Retinal pigment epithelial cell (primary cell): ENCODE measurements around the gene PIK3R5.

Experiments
- DNase-seq: peaks from one replicate; pipeline ENCODE4 v3.0.0-alpha.2; 2010; ENCODE audit warnings: low read depth
- H3K4me3 ChIP-seq: 2 replicates; pipeline ENCODE4 v1.5.1; 2011; ENCODE audit warnings: mild to moderate bottlenecking, low read length, control low read depth, moderate library complexity
- TF ChIP-seq, protein P1 (sequence below): conservative IDR thresholded peaks from 2 replicates; pipeline ENCODE4 v1.5.1; 2011; ENCODE audit warnings: low read depth, low read length, control low read depth, inconsistent platforms

PIK3R5 gene

GRCh38 chr17:8896641-8897635 lies 68.6 kb downstream of the PIK3R5 start:
- no peak for DNase-seq
- TF ChIP-seq, protein P1, sequence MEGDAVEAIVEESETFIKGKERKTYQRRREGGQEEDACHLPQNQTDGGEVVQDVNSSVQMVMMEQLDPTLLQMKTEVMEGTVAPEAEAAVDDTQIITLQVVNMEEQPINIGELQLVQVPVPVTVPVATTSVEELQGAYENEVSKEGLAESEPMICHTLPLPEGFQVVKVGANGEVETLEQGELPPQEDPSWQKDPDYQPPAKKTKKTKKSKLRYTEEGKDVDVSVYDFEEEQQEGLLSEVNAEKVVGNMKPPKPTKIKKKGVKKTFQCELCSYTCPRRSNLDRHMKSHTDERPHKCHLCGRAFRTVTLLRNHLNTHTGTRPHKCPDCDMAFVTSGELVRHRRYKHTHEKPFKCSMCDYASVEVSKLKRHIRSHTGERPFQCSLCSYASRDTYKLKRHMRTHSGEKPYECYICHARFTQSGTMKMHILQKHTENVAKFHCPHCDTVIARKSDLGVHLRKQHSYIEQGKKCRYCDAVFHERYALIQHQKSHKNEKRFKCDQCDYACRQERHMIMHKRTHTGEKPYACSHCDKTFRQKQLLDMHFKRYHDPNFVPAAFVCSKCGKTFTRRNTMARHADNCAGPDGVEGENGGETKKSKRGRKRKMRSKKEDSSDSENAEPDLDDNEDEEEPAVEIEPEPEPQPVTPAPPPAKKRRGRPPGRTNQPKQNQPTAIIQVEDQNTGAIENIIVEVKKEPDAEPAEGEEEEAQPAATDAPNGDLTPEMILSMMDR = no peak
- H3K4me3 ChIP-seq = no peak overlapping the region

DNA sequence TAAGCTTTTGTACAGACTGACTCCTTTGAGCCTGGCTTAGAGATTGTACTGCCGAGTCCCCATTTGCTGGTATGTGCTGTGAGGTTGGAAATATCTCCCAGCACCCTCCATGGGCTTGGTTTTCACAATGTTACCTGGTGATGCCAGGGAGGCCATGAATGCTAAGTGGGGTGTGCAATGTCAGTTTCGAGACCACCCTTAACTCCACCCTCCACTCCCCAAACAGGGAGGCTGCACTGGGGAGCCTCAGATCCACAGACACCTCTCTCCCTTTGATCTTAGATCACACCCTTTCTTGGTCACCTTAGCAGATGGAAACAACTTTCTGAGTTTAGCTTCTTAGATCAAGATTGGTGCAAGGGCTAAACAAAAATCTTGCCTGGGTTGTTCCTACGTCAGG lies 69.4 kb downstream of the PIK3R5 start:
- H3K4me3 ChIP-seq = no peak overlapping the region
- TF ChIP-seq, protein P1 = no peak
- no peak for DNase-seq

DNA sequence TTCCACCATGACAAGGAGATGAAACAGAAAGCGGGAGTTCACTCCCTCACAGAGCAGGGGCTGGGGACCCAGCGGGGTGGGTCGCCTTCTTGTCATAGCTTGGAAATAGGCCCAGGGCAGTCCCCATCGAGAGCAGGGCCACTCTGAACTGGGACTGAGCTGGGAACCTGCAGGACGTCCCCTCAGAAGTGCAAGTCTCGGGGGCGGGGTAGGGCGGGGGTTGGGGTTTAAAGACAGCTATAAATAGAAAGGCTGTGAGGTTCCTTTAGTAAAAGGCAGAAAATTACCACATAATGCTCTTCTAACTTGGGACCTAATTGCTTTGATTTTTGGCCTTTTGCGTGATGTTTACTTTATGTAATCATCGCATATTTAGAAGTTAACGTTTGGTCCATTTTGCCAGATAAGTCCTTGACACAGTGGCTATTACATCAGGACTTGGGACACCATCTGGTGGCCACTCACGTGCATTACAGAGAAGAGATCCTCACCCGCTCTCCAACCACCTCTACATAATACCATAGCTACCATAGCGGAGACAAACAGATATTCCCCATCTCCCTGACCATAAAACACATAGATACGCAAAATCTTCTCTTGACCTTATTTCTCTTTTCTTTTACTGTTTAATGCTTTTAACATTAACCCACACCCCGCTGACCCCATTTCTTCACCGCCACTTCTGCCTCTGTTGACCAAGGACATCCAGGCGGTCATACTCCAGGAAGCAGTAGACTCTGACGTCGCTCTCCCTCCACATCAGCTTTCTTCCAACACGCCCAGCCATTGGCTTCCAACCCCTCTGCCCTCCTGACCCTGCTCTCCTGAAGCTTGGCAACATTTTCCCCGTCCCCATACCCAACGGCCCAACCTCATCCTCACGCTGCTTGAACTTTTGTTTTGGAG lies 70.6 kb downstream of the PIK3R5 start:
- H3K4me3 ChIP-seq = no peak overlapping the region
- DNase-seq = no peak
- TF ChIP-seq, protein P1 = peak; percentile 81

- no peak for DNase-seq
- TF ChIP-seq, protein P1 = no peak
- no peak overlapping the region for H3K4me3 ChIP-seq
Observed at GRCh38 chr17:8894202-8894671, 71.3 kb downstream of the PIK3R5 start.

DNA sequence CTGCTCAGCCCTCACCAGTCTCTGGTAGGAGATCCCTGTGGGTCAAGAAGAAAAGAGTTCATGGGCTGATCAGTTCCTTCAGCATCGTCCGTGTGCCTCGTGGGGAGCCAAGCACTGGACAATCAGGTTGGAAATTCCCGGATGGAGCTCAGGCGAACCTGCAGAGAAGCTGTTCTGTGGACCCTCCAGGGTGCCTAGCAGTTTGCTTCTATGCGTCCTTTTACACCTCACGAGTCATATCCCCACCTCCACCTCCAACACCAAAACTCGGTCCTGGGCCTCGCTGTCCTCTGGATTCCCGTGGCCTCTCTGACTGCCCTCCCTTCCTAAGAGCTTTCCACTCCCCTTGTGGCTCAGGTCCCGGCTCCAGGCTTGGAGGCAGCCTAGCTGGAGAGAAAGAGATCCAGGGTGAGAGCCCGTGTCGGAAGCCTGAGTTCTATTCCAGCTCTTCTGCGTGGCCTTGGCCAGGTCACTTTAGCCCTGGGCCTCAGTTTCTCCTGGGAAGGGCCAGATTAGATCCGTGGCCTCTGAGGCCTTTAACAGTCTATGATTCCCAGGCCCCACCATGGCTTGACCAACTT lies 71.8 kb downstream of the PIK3R5 start:
- no peak for DNase-seq
- H3K4me3 ChIP-seq = no peak overlapping the region
- TF ChIP-seq, protein P1 = no peak

DNA sequence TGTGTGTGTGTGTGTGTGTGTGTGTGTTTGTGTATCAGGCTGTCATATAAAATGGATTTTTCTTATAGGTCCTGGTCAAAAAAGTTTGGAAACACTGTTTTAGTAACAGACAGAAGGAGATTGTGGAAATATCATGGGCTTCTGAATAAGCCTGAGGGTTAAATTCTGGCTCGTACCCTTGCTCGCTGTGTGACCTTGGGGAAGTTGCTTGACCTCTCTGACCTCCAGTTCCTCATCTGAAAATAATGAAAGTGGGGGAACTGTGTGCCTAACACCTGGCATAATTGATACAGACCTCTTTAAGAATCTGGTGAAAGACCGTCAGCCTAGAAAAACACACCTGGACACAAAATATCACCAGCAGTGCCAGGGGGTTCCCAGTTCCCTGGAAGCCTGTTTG lies 72.4 kb downstream of the PIK3R5 start:
- DNase-seq = no peak
- H3K4me3 ChIP-seq = no peak overlapping the region
- TF ChIP-seq, protein P1 = no peak
